Spleen (tissue), 7 donors: ENCODE results near the gene CD226.

ENCODE experiments used
- CTCF ChIP-seq, 11 experiments: fragments of 200-600 bp in 7 of 11; fragments of 450-650 bp in 4 of 11; sonication (generic) in 4 of 11; IDR thresholded peaks in 8 of 11; conservative IDR thresholded peaks in 3 of 11; 1 replicate in 7 of 11; 2 replicates in 4 of 11; pipeline versions ENCODE4 v1.4.0 to v1.8.0; 2016 to 2021; ENCODE audit warnings: antibody characterized with exemption in 11 of 11, inconsistent platforms in 4 of 11, mild to moderate bottlenecking in 1 of 11
- POLR2A ChIP-seq, 3 donors: fragments of 450-650 bp; IDR thresholded peaks; one replicate each; pipeline ENCODE4 v1.5.1; 2017; ENCODE audit warnings: antibody characterized with exemption in 3 of 3, mild to moderate bottlenecking in 1 of 3
- donor health status: DM: no; HTN: no; CAD: no; lungs with moderate emphysema.
- donor health status: DM: no; HTN: no; CAD: no.
- donor health status: DM: no; HTN: no; CAD: no.

- TF ChIP-seq POLR2A (IDR thresholded peaks at IDR 0.05) (no peak), CTCF (IDR thresholded peaks at IDR 0.05 in 8 of 11, conservative IDR thresholded peaks at IDR 0.05 in 3 of 11) (no peak)
Observed at GRCh38 chr18:69958422-69958821, 10.7 kb upstream of the CD226 start.
